ENCODE measurements around the gene LRRC66.

Gene LRRC66

DNA sequence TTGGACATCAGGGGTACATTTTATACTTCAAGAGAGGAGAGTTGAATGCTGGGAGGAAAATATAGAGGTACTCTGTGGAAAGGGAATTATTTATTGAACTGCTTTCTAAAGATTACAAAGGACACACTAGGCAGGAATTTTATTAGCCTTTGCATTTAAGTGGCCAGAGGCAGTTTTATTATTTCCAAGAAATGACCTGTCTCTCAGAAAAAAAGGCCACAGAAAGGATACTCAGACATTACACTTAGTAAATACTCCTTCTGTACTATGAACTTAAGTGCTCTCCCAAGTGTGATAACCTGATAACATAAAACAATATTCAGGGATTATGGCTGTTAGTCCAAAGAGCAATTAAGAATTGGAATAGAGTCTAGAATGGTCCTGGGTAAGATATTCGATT lies 7.5 kb downstream of the LRRC66 start:
- no peak for DNase-seq

GRCh38 chr4:52010986-52011385 lies 9.2 kb downstream of the LRRC66 start:
- DNase-seq: no peak

- no peak for DNase-seq
These were observed 13.3 kb downstream of the LRRC66 start for GRCh38 chr4:52006887-52007286.

DNA sequence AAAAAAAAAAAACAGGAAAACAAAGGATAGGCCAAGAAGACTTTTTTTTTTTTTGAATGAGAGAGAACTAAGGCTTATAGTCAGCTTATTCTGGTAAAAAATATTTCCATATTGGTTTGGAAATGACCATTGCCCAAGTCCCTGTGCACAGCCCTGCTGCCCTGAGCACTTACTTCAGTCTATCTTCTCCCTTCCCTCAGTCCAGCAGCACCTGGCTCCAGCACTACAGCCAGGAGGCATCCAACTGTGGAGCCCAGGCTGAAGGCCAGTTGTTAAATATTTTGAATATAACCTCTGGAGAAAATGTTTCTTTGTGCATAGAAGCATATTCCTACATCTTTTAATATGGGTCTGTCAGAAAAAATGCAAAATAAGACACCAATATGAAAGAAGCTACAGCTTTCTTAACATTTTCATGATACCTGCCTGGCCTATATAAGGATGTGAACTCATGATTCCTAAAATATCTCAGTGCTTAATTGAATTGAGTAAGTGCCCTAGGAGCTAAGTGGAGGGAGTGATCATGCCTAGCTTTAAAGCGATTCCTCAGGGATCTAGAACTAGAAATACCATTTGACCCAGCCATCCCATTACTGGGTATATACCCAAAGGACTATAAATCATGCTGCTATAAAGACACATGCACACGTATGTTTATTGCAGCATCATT lies 14.4 kb downstream of the LRRC66 start:
- DNase-seq: no peak

DNA sequence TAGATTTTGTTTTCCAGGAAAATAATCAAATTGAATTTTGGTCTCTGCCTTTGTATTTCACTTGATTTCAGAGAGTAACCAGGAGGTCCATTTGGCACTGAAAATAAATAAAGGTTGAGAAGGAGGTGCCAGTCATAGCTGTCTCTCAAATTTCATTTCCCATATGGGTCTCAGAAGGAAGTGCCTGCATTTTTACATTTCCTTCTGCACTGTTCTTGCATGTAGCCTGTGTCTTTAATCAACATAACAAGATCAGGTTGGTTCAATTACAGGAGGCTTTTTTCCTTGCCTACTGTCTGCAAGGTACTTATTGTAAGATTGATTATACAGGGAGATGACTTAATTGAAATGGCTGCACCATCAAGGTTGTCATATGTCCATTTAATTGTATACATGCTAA lies 15.7 kb downstream of the LRRC66 start:
- no peak for DNase-seq

- DNase-seq: no peak
These were observed 18.5 kb downstream of the LRRC66 start for GRCh38 chr4:52001616-52002015.

DNA sequence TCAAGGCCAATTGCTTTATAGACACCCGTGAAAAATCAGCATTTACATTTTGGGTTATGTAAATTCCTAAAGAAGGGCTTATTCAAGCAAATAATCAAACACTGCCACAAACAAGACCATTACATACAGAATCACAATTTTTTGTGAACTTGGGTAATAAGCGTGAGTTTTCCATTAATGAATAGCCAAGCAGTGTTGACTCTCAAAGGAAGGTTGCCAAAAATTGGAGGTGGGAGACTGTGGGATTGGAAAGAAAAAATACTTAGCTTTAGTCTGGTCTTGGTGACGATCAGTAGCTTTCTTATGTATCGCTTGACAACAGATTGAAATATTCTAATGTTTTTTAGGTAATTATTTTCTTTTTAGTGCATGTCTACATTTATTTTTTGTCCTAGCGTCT lies 20.9 kb downstream of the LRRC66 start:
- DNase-seq: no peak

GRCh38 chr4:51998837-51999236 lies 21.3 kb downstream of the LRRC66 start:
- no peak for DNase-seq

GRCh38 chr4:51997647-51998046 lies 22.5 kb downstream of the LRRC66 start:
- no peak for DNase-seq

GRCh38 chr4:51995647-51996220 lies 24.4 kb downstream of the LRRC66 start:
- no peak for DNase-seq

- DNase-seq: no peak
These were observed 54.3 kb downstream of the LRRC66 start for GRCh38 chr4:51965862-51966261.

DNA sequence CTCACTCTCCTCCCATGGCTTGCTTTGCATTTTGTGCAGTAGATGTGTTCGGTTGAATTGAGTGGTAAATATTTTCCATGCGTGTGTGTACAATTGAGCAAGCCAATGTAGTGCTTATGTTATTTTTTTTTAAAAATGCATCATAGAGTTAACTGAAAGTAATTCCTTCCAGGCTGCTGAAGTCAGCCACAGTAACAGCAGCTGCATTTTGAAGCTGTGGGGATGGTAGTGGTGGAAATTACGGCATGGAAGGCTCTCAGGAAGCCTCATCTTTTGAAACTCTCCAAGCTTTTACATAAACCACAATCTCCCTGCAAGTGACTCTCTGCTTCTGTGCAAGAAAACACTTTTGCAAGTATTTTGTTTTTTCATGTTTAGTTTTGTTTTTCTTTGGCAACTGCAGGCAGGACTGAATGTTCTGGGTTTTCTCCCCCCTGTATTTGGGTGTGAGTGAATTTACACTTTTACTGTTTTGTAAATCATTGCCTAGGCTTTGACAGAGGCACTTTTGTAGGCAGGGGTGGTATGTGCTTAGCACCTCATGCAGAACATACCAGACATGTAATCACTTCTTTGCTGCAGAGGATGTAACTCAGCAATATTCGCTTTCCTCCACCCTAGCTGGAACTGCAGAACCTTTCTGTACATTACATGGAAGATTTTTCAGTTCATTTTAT lies 56.2 kb downstream of the LRRC66 start:
- no peak for DNase-seq

DNA sequence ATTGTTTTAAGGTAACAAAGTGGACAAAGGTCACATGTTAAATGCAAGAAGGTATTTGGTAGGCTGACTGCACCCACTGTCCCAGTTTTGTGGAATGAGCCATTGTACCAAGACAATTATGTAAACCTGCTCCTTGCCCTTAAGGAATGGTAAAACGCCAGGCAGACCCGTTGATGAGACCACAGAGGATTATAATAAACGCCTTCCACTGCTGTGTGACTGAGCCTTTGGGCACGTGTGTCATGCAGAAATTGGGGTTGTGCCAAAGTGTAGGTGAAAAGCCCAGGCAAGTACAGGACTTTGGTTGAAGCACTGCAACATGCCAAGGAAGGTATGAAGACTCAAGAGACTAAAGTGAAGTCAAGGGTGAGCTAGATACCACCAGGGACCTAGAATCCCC lies 59.7 kb downstream of the LRRC66 start:
- no peak for DNase-seq

DNA sequence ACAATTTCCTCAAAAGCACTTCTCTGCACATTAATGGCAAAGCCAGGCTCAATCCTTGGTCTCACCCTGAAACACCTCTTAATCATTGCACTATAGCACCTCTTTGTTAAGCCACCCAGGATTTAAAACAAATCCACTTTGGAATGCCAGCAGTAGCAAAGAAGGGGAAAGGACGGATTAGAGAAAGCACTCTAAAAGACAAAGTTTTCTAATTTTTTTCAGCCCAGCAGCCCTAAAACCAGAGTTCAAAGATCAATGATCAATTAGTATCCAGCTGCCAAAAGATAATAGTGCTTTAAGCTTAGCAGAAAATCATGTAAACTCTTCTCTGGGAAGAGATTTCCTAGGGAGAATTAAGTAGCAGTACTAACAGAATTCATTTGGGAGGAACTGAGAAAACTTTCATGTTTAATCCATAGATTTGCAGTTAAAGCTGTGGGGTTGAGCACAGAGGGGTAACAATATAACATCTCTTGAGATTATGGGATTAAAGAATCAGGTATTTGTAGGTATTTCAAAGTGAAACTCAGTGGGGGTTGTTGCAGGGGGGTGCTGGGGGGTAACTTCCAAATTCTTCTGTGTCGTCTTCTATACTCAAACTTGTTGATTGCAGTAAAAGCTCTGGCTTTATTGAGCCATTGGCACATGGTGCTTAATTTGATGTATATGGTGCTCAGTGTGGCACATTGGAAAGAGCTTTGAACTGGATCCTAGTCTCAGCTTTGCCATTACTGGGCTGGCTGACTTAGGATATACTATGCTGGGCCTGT lies 61.8 kb downstream of the LRRC66 start:
- no peak for DNase-seq
